PC-3 (cell line): ENCODE measurements around the gene SHISA8. TPM values are rescaled to one million over a fixed set of nuclear protein-coding genes. Genes with fewer than 3 reads are reported as not detected.

Experiments used
- ATAC-seq: fragments of 200-7000 bp; cut with Tn5 transposase; 2 replicates; pipeline ENCODE4 v1.9.1; 2020; ENCODE audit warnings: mild to moderate bottlenecking, moderate library complexity
- BruUV-seq: library from RNA; stranded (reverse); fragments of 400-500 nt; replicated peaks from 2 replicates; lab custom pipeline; 2021; lab: Mats Ljungman, UMichigan
- CTCF ChIA-PET: fragments of 300-600 bp; sonication (Branson Sonifier 250); formaldehyde crosslinking; loops from one replicate; lab custom pipeline; 2022; ENCODE audit warnings: antibody characterized with exemption; lab: Charles Lee
- POLR2A ChIA-PET: fragments of 300-600 bp; sonication (Branson Sonifier 250); formaldehyde crosslinking; loops from one replicate; lab custom pipeline; 2022; ENCODE audit warnings: antibody characterized with exemption; ENCODE audit not compliant: unreplicated experiment; lab: Charles Lee
- DNase-seq: peaks from one replicate; pipeline ENCODE4 v3.0.0-alpha.2; 2015
- H2AFZ ChIP-seq: fragments of 300-600 bp; sonication (generic); 2 replicates; pipeline ENCODE4 v1.6.0; 2016; ENCODE audit warnings: antibody characterized with exemption, low read length
- H3F3A ChIP-seq: fragments of 300-600 bp; sonication (generic); one replicate; pipeline ENCODE4 v1.6.0; 2017; ENCODE audit warnings: antibody characterized with exemption, low read length, control low read depth, mild to moderate bottlenecking; ENCODE audit not compliant: unreplicated experiment
- H3K27ac ChIP-seq: fragments of 300-600 bp; sonication (generic); 2 replicates; pipeline ENCODE4 v1.5.1; 2016; ENCODE audit warnings: mild to moderate bottlenecking, low read length
- H3K27me3 ChIP-seq: fragments of 300-600 bp; sonication (generic); 2 replicates; pipeline ENCODE4 v1.6.1; 2016; ENCODE audit warnings: low read length, mixed read lengths
- H3K36me3 ChIP-seq: fragments of 300-600 bp; sonication (generic); 2 replicates; pipeline ENCODE4 v1.6.1; 2016; ENCODE audit warnings: low read depth, mixed run types, low read length, mixed read lengths
- H3K4me1 ChIP-seq: fragments of 300-600 bp; sonication (generic); 2 replicates; pipeline ENCODE4 v1.5.1; 2016; ENCODE audit warnings: low read length; ENCODE audit not compliant: insufficient read depth
- H3K4me2 ChIP-seq: fragments of 300-600 bp; sonication (generic); 2 replicates; pipeline ENCODE4 v1.6.0; 2016; ENCODE audit warnings: low read length
- H3K4me3 ChIP-seq: fragments of 300-600 bp; sonication (generic); 2 replicates; pipeline ENCODE4 v1.5.1; 2016; ENCODE audit warnings: mild to moderate bottlenecking, low read length, mixed read lengths
- H3K79me2 ChIP-seq: fragments of 300-600 bp; sonication (generic); 2 replicates; pipeline ENCODE4 v1.6.1; 2017; ENCODE audit warnings: low read length, mixed read lengths
- H3K9ac ChIP-seq: fragments of 300-600 bp; sonication (generic); 2 replicates; pipeline ENCODE4 v1.6.0; 2016; ENCODE audit warnings: mild to moderate bottlenecking, low read length
- H3K9me2 ChIP-seq: fragments of 300-600 bp; sonication (generic); replicated peaks from 2 replicates; pipeline ENCODE4 v1.6.1; 2016; ENCODE audit warnings: mixed run types, low read length, mixed read lengths
- H3K9me3 ChIP-seq: fragments of 300-600 bp; sonication (generic); 2 replicates; pipeline ENCODE4 v1.6.1; 2016; ENCODE audit warnings: low read length, mixed read lengths
- H4K20me1 ChIP-seq: fragments of 300-600 bp; sonication (generic); 2 replicates; pipeline ENCODE4 v1.6.1; 2016; ENCODE audit warnings: low read length, mixed read lengths
- EZH2 ChIP-seq: fragments of 300-600 bp; sonication (generic); IDR thresholded peaks from one replicate; pipeline ENCODE4 v1.6.1; 2017; ENCODE audit warnings: antibody characterized with exemption, mild to moderate bottlenecking, low read length; ENCODE audit not compliant: unreplicated experiment
- EZH2phosphoT487 ChIP-seq: fragments of 300-600 bp; sonication (generic); IDR thresholded peaks from 2 replicates; pipeline ENCODE4 v1.6.1; 2018; ENCODE audit warnings: mild to moderate bottlenecking, antibody characterized with exemption, low read length, borderline replicate concordance
- intact Hi-C: fragments of 100-400 bp; cut with micrococcal nuclease; formaldehyde crosslinking; loops from 2 replicates; pipeline ENCODE4 v1.9.0; 2023
- microRNA-seq: library from miRNA; unstranded; fragments of <30 nt; microRNA quantifications from one replicate; pipeline ENCODE4 v1.1.0, GENCODE V29; 2020; ENCODE audit not compliant: unreplicated experiment
- total RNA-seq: library from RNA; depleted of rRNA; stranded (reverse); fragments of >200 nt; gene quantifications from 2 replicates; pipeline ENCODE4 v1.2.3, GENCODE V29; 2014; rRNA removed
- TF ChIP-seq, protein P1 (sequence below): fragments of 300-600 bp; sonication (generic); conservative IDR thresholded peaks from 2 replicates; pipeline ENCODE4 v1.5.1; 2017; ENCODE audit warnings: antibody characterized with exemption, low read depth, mild to moderate bottlenecking, low read length

The SHISA8 gene
- total RNA-seq, 1 experiment from 2014 or later, result not detected

- DNase-seq (no peak), ATAC-seq (no peak)
- Histone ChIP-seq H3K9me2 (no peaks in the 10 kb centered on the region), H2AFZ (no peak overlapping the region), H3K79me2 (peaks cover 54% of the 10 kb centered on the region), H4K20me1 (peaks cover 18% of the 10 kb centered on the region; the same call in 1 of the 2 replicates), H3K27ac (no peak overlapping the region), H3K27me3 (no peaks in the 10 kb centered on the region), H3K4me1 (peaks cover 17% of the 10 kb centered on the region), H3K36me3 (peaks cover 2% of the 10 kb centered on the region), H3K4me3 (no peak overlapping the region), H3K4me2 (no peak overlapping the region), H3F3A (no peaks in the 10 kb centered on the region), H3K9me3 (no peaks in the 10 kb centered on the region), H3K9ac (no peak overlapping the region)
- BruUV-seq, result no TSS peak
- ChIA-PET CTCF (no interaction called here), POLR2A (no interaction called here)
- TF ChIP-seq EZH2 (no peak), EZH2phosphoT487 (no peak)
- TF ChIP-seq, protein P1, sequence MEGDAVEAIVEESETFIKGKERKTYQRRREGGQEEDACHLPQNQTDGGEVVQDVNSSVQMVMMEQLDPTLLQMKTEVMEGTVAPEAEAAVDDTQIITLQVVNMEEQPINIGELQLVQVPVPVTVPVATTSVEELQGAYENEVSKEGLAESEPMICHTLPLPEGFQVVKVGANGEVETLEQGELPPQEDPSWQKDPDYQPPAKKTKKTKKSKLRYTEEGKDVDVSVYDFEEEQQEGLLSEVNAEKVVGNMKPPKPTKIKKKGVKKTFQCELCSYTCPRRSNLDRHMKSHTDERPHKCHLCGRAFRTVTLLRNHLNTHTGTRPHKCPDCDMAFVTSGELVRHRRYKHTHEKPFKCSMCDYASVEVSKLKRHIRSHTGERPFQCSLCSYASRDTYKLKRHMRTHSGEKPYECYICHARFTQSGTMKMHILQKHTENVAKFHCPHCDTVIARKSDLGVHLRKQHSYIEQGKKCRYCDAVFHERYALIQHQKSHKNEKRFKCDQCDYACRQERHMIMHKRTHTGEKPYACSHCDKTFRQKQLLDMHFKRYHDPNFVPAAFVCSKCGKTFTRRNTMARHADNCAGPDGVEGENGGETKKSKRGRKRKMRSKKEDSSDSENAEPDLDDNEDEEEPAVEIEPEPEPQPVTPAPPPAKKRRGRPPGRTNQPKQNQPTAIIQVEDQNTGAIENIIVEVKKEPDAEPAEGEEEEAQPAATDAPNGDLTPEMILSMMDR, result no peak
- intact Hi-C loops, result no loop called here
Measured at GRCh38 chr22:41862160-41862529, 52.7 kb downstream of the SHISA8 start.

Small RNA genes within 50 kb of the gene (microRNA-seq; reads per million reads assigned to microRNA genes)
- 38.1 reads per million, percentile 54 among the genes with 10 or more reads in this experiment for gene MIR33A

Other genes with a start within 250 kb of the SHISA8 start
- gene SNU13, start 226.2 kb downstream of the SHISA8 start, total RNA-seq, result 159 and 173 TPM in 2 replicates
- 1.4 TPM in 1 of 2 replicates, not detected in the other for gene MEI1, start 215.6 kb downstream of the SHISA8 start, total RNA-seq
- gene CCDC134, start 114.4 kb downstream of the SHISA8 start, total RNA-seq, result 7.9 and 17.6 TPM in 2 replicates
- 38.7 and 40.0 TPM in 2 replicates for gene SREBF2, start 82.0 kb downstream of the SHISA8 start, total RNA-seq
- gene TNFRSF13C, start 11.7 kb upstream of the SHISA8 start, total RNA-seq, result 0.58 and 0.66 TPM in 2 replicates
- 75.9 and 77.5 TPM in 2 replicates for gene CENPM, start 32.1 kb upstream of the SHISA8 start, total RNA-seq
- gene SEPTIN3, start 54.4 kb upstream of the SHISA8 start, total RNA-seq, result 1.2 and 3.6 TPM in 2 replicates
- 0.33 TPM in 1 of 2 replicates, not detected in the other for gene WBP2NL, start 83.7 kb upstream of the SHISA8 start, total RNA-seq
- 25.1 and 27.2 TPM in 2 replicates for gene NAGA, start 155.7 kb upstream of the SHISA8 start, total RNA-seq
- gene PHETA2, start 159.2 kb upstream of the SHISA8 start, total RNA-seq, result 0.04 TPM in 1 of 2 replicates, not detected in the other
- 17.5 and 18.3 TPM in 2 replicates for gene SMDT1, start 164.6 kb upstream of the SHISA8 start, total RNA-seq
- 91.5 and 118 TPM in 2 replicates for gene NDUFA6, start 175.7 kb upstream of the SHISA8 start, total RNA-seq
- gene CYP2D6, start 215.7 kb upstream of the SHISA8 start, total RNA-seq, result 0.52 and 0.55 TPM in 2 replicates